Measurements from ENCODE around the gene TMC4.
A peak's percentile ranks its signal among the peaks of the same experiment; 100 is the strongest.

The TMC4 gene

DNA sequence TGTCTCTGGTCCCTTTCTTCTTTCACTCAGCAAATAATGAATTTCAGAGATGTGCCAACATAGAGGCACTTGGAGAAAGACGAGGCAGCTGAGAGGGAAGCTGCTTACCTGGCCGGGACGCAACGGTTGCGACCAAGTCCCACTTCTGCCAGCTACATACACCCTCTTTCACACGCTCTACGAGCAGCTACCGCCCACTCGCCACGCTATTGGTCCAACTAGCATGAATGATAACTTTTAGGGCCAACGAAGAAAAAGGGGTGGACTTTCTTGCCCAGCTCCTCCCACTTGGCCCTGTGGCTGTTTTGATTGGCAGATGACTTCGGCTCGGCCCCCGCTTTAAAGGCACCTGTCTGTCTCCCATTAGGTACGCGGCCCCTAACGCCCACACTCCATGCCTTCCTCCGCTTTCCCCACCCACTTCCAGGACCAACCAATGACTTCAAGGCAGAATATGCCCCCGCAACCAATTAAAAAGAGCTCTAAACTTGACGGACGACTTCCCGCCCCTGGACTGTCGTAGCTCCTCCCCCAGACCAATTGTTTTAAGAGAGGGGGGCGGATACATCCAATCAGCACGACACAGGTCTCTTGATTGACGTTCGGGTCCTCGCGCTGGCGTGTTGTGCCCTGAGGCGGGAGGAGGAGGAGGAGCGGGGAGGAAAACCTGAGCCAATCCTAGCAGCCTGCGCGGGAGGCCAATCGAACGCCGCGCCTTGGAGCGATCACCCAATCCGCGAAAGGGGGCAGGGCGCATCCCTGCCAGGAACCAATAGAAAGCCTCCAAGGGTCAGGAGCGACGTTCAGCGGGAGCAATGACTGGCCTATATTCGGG is 35.9 kb downstream of the TMC4 start:
- intact Hi-C loops (cut with DNase I; ENCODE audit: low total_unique reads), result loop anchor here (2.0 kb wide), 1 partner anchor 22 kb away; the partner anchor contains the start of gene LENG1
- H3K9me3 ChIP-seq, result no peaks in the 10 kb centered on the region
- no peaks in the 10 kb centered on the region for H3K27me3 ChIP-seq
- peak; percentile 99 to 100 for DNase-seq
- peak overlapping the region; percentile 83 to 99 for H3K4me3 ChIP-seq
- TF ChIP-seq, protein P1, sequence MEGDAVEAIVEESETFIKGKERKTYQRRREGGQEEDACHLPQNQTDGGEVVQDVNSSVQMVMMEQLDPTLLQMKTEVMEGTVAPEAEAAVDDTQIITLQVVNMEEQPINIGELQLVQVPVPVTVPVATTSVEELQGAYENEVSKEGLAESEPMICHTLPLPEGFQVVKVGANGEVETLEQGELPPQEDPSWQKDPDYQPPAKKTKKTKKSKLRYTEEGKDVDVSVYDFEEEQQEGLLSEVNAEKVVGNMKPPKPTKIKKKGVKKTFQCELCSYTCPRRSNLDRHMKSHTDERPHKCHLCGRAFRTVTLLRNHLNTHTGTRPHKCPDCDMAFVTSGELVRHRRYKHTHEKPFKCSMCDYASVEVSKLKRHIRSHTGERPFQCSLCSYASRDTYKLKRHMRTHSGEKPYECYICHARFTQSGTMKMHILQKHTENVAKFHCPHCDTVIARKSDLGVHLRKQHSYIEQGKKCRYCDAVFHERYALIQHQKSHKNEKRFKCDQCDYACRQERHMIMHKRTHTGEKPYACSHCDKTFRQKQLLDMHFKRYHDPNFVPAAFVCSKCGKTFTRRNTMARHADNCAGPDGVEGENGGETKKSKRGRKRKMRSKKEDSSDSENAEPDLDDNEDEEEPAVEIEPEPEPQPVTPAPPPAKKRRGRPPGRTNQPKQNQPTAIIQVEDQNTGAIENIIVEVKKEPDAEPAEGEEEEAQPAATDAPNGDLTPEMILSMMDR (IDR thresholded peaks at IDR 0.05), result peak in 1 of 2 experiments; percentile 20
- peaks cover 0 to 42% (median 34%) of the 10 kb centered on the region in 4 donors for H3K4me1 ChIP-seq
- H3K27ac ChIP-seq, result peak overlapping the region; percentile 99
- peaks cover 0 to 23% (median 4%) of the 10 kb centered on the region in 3 donors for H3K36me3 ChIP-seq

DNA sequence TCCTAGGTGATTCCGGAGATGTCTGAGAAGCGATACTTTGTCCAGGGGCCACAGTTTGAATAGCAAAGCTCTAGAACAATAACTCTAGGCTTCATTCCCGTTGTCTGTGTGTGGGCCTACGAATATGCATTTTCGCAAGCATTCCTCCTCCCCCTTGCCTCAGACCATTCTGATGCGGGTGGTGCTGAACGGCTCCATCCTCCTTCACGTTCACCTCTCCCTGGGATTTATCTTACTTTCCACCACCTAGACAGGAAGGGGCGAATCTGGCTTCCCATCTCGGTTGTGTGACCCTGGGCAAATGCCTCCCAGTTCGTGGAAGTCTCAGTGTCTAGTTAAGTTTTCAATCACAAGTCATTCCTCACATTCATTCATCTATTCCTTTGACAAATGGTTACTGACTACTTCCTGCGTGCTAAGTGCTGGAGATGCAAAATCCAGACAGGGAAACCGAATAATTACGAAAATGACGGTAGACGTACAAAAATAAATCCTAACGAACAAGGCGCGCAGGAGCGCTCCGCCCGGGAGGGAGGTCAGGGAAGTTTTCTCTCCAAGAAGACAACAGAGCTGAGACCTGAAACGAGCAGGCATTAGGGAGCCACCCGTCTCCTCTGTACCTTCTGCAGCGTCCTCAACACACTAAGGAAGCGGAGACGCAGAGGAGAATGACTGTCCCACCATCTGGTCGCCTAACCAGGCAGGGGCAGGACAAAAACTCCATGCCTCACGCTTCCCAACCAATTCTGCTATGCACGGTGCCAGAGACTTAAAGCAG is 36.7 kb downstream of the TMC4 start:
- Histone ChIP-seq H3K4me1 (peaks cover 0 to 40% (median 33%) of the 10 kb centered on the region in 4 donors), H3K9me3 (no peaks in the 10 kb centered on the region), H3K27me3 (no peaks in the 10 kb centered on the region), H3K36me3 (peaks cover 0 to 32% (median 5%) of the 10 kb centered on the region in 3 donors), H3K27ac (peak overlapping the region; percentile 48 to 63), H3K4me3 (peak overlapping the region; percentile 36 to 52)
- TF ChIP-seq, protein P1 (IDR thresholded peaks at IDR 0.05), result no peak
- intact Hi-C loops (cut with DNase I; ENCODE audit: low total_unique reads), result loop anchor here (2.0 kb wide), 1 partner anchor 23 kb away; the partner anchor contains the start of gene LENG1
- DNase-seq, result no peak

DNA sequence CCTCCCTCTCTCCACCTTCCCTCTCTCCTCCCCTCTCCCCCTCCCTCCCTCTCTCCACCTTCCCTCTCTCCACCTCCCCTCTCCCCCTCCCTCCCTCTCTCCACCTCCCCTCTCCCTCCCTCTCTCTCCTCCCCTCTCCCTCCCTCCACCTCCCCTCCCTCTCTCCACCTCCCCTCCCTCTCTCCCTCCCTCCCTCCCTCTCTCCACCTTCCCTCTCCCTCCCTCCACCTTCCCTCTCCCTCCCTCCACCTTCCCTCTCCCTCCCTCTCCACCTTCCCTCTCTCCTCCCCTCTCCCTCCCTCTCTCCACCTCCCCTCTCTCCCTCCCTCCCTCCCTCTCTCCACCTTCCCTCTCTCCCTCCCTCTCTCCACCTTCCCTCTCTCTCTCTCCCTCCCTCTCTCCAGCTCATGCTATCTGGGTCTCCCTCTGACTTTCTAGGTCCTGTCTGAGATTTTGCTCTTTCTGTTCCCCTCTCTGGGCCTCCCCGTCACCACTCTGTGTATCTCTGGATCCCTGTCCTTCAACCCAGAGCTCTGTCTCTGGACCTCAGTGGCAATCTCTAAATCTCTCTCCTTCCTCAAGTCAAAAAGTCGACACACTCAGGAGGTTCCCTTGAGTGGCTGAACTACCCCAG is 38.9 kb downstream of the TMC4 start:
- TF ChIP-seq, protein P1 (IDR thresholded peaks at IDR 0.05), result no peak
- Histone ChIP-seq H3K36me3 (peaks cover 7 to 42% (median 23%) of the 10 kb centered on the region in 3 donors), H3K9me3 (no peaks in the 10 kb centered on the region), H3K27me3 (no peaks in the 10 kb centered on the region), H3K27ac (no peak overlapping the region), H3K4me3 (no peak overlapping the region), H3K4me1 (peaks cover 0 to 18% (median 16%) of the 10 kb centered on the region in 4 donors)
- no peak for DNase-seq
- intact Hi-C loops (cut with DNase I; ENCODE audit: low total_unique reads), result no loop called here

DNA sequence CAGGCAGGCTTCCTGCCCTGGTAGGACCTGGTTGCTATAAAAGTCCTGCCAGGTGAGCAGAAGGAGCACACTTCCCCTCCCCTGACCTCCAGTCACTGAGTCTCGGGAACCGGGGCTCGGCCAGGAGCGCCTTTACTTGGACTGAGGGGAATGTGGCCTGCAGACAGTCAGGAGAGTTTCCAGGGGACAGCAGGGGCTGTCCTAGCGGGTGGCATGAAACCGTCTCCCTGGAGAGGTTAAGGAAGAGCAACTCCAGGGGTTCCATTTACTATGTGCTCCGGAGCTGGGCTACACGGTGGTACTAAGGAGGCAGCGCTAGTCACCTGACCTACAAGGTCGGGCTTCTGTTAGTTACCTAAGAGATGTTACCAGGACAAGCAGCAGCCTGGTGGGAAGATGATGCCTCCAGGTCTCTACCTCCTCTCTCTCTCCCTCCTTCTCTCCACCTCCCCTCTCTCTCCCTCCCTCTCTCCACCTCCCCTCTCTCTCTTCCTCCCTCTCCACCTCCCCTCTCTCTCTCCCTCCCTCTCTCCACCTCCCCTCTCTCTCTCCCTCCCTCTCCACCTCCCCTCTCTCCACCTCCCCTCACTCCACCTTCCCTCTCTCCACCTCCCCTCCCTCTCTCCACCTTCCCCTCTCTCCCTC is 39.5 kb downstream of the TMC4 start:
- no peaks in the 10 kb centered on the region for H3K9me3 ChIP-seq
- H3K4me1 ChIP-seq, result peaks cover 0 to 12% (median 10%) of the 10 kb centered on the region in 4 donors
- intact Hi-C loops (cut with DNase I; ENCODE audit: low total_unique reads), result no loop called here
- no peaks in the 10 kb centered on the region for H3K27me3 ChIP-seq
- H3K4me3 ChIP-seq, result no peak overlapping the region
- H3K27ac ChIP-seq, result no peak overlapping the region
- TF ChIP-seq, protein P1 (IDR thresholded peaks at IDR 0.05), result no peak
- no peak for DNase-seq
- peaks cover 14 to 48% (median 29%) of the 10 kb centered on the region in 3 donors for H3K36me3 ChIP-seq

DNA sequence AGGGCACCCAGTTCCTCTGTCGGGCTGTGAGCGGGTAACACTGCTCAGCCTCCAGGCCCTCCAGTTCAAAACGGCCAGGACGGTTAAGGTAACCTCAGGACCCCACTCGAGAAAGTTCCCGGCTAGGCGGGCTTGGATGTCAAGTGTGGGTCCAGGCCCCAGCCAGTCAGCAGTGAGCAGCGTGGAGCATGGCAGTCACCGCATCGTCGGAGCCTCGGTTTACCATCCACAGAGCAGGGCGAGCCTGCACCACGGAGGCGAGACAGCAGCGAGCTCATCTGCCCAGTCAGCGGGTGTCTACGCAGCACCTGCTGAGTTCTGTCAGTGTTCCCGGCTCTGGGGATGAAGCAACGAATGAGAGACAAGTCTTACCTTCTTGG is 43.4 kb downstream of the TMC4 start:
- Histone ChIP-seq H3K27ac (no peak overlapping the region), H3K9me3 (no peaks in the 10 kb centered on the region), H3K36me3 (peaks cover 49 to 86% (median 68%) of the 10 kb centered on the region in 3 donors), H3K4me3 (no peak overlapping the region), H3K4me1 (no peaks in the 10 kb centered on the region), H3K27me3 (no peaks in the 10 kb centered on the region)
- TF ChIP-seq, protein P1 (IDR thresholded peaks at IDR 0.05), result no peak
- intact Hi-C loops (cut with DNase I; ENCODE audit: low total_unique reads), result no loop called here
- DNase-seq, result no peak

All from tibial artery (tissue), 4 donors.